ENCODE measurements around the gene SLC6A16. TPM values are rescaled to one million over a fixed set of nuclear protein-coding genes. Genes with fewer than 3 reads are reported as not detected.
"Not testable (repeated sequence)": the region's sequence is repeated elsewhere in the genome, so short reads cannot be mapped to it uniquely, and the experiment has no call there.

The SLC6A16 gene
- total RNA-seq, 1 experiment from 2014 or later, result 3.2 TPM

GRCh38 chr19:49266409-49266808 lies 58.6 kb downstream of the SLC6A16 start:
- H3K23ac ChIP-seq (ENCODE audit: insufficient read length, low read depth, low read length); H3K4me1 ChIP-seq (ENCODE audit: insufficient read depth, low read length); H2AK5ac ChIP-seq (ENCODE audit: insufficient read length, low read length); H2BK5ac ChIP-seq (ENCODE audit: insufficient read length, low read length); H3K27ac Mint-ChIP-seq; H3K4me3 Mint-ChIP-seq; H3K79me2 ChIP-seq (ENCODE audit: insufficient read depth, low read length); H3K27ac ChIP-seq (ENCODE audit: insufficient read length, low read depth, low read length); H3K9me3 ChIP-seq (ENCODE audit: control insufficient read depth, low read depth, low read length); H4K20me1 ChIP-seq (ENCODE audit: control insufficient read depth, insufficient read depth, insufficient read length); H3K18ac ChIP-seq (ENCODE audit: insufficient read length, low read depth, low read length); H4K5ac ChIP-seq (ENCODE audit: insufficient read length, low read depth, low read length); H3K4ac ChIP-seq (ENCODE audit: low read depth, low read length); H3K14ac ChIP-seq (ENCODE audit: insufficient read depth, low read length); H2AFZ ChIP-seq (ENCODE audit: low read length); H3K4me2 ChIP-seq (ENCODE audit: insufficient read depth, insufficient read length, low read length); H4K8ac ChIP-seq (replicated peaks; ENCODE audit: insufficient read length, low read depth, low read length); H3K79me1 ChIP-seq (ENCODE audit: insufficient read depth, low read depth, low read length, poor library complexity, severe bottlenecking); H3K9ac ChIP-seq (ENCODE audit: extremely low read depth, insufficient read length, low read length); H3K27me3 Mint-ChIP-seq (ENCODE audit: low read depth); H2BK120ac ChIP-seq (ENCODE audit: low read depth, low read length, poor library complexity, severe bottlenecking); H2BK12ac ChIP-seq (ENCODE audit: insufficient read length, low read depth, low read length); H3K27me3 ChIP-seq (ENCODE audit: insufficient read depth, low read length); H2BK15ac ChIP-seq (ENCODE audit: low read depth, low read length); H3K56ac ChIP-seq (ENCODE audit: insufficient read length, low read depth, low read length); H3T11ph ChIP-seq (ENCODE audit: low read length); H2BK20ac ChIP-seq (ENCODE audit: low read depth, low read length, poor library complexity, severe bottlenecking); H3K23me2 ChIP-seq (ENCODE audit: insufficient read length, low read depth, low read length, poor library complexity, severe bottlenecking); H4K91ac ChIP-seq (ENCODE audit: insufficient read length, low read depth, low read length); H3K4me1 Mint-ChIP-seq: not testable (repeated sequence)
- H3K36me3 Mint-ChIP-seq (ENCODE audit: insufficient read depth in 1 of 3, low read depth in 3 of 3), result peaks cover 15 to 24% (median 20%) of the 10 kb centered on the region in 3 experiments
- WGBS (ENCODE audit: extremely low coverage, insufficient read length, low lambda C conversion rate), result no CpG with 5 or more reads among the region's 12 CpGs
- DNase-seq, result peak; percentile 47
- peaks cover 61 to 68% of the 10 kb centered on the region in 2 experiments for H3K9me3 Mint-ChIP-seq
- peak; percentile 89 for TF ChIP-seq CTCF (conservative IDR thresholded peaks at IDR 0.05)
